ENCODE data around the gene XRCC3. TPM values are rescaled to one million over a fixed set of nuclear protein-coding genes. Genes with fewer than 3 reads are reported as not detected.

Gene XRCC3
- total RNA-seq, 1 experiment from 2014 or later = 77.9 TPM

GRCh38 chr14:103707329-103708263, 7.7 kb downstream of the XRCC3 start:
- DNase-seq (ENCODE audit: low read depth) = no peak

GRCh38 chr14:103706551-103707328, 8.5 kb downstream of the XRCC3 start:
- no peak for DNase-seq (ENCODE audit: low read depth)

- DNase-seq (ENCODE audit: low read depth) = no peak
Observed at GRCh38 chr14:103705504-103706284, 9.6 kb downstream of the XRCC3 start.

- DNase-seq (ENCODE audit: low read depth) = no peak
Observed at GRCh38 chr14:103705118-103705503, 10.1 kb downstream of the XRCC3 start.

GRCh38 chr14:103704708-103705107, 10.5 kb downstream of the XRCC3 start:
- no peak for DNase-seq (ENCODE audit: low read depth)

GRCh38 chr14:103703433-103704385, 11.5 kb downstream of the XRCC3 start:
- no peak for DNase-seq (ENCODE audit: low read depth)

- DNase-seq (ENCODE audit: low read depth) = no peak
Observed at GRCh38 chr14:103702497-103703432, 12.5 kb downstream of the XRCC3 start.

- DNase-seq (ENCODE audit: low read depth) = no peak
Observed at GRCh38 chr14:103702095-103702494, 13.2 kb downstream of the XRCC3 start.

GRCh38 chr14:103700753-103701490, 14.3 kb downstream of the XRCC3 start:
- no peak for DNase-seq (ENCODE audit: low read depth)

GRCh38 chr14:103699901-103700752, 15.1 kb downstream of the XRCC3 start:
- no peak for DNase-seq (ENCODE audit: low read depth)

GRCh38 chr14:103699261-103699661, 16.0 kb downstream of the XRCC3 start:
- no peak for DNase-seq (ENCODE audit: low read depth)

- DNase-seq (ENCODE audit: low read depth) = no peak
Observed at GRCh38 chr14:103698380-103699260, 16.6 kb downstream of the XRCC3 start.

GRCh38 chr14:103697603-103698379, 17.5 kb downstream of the XRCC3 start:
- DNase-seq (ENCODE audit: low read depth) = no peak

GRCh38 chr14:103697206-103697602, 18.0 kb downstream of the XRCC3 start:
- DNase-seq (ENCODE audit: low read depth) = no peak

GRCh38 chr14:103696466-103697071, 18.7 kb downstream of the XRCC3 start:
- no peak for DNase-seq (ENCODE audit: low read depth)
